Measurements from ENCODE around the gene DCAF10.

Gene DCAF10

GRCh38 chr9:37839496-37840461 lies 39.2 kb downstream of the DCAF10 start:
- no peaks in the 10 kb centered on the region for H3K27me3 Mint-ChIP-seq (ENCODE audit: low read depth)
- no peak overlapping the region for H3K27ac Mint-ChIP-seq
- H3K9me3 Mint-ChIP-seq, result no peaks in the 10 kb centered on the region
- TF ChIP-seq, protein P1, sequence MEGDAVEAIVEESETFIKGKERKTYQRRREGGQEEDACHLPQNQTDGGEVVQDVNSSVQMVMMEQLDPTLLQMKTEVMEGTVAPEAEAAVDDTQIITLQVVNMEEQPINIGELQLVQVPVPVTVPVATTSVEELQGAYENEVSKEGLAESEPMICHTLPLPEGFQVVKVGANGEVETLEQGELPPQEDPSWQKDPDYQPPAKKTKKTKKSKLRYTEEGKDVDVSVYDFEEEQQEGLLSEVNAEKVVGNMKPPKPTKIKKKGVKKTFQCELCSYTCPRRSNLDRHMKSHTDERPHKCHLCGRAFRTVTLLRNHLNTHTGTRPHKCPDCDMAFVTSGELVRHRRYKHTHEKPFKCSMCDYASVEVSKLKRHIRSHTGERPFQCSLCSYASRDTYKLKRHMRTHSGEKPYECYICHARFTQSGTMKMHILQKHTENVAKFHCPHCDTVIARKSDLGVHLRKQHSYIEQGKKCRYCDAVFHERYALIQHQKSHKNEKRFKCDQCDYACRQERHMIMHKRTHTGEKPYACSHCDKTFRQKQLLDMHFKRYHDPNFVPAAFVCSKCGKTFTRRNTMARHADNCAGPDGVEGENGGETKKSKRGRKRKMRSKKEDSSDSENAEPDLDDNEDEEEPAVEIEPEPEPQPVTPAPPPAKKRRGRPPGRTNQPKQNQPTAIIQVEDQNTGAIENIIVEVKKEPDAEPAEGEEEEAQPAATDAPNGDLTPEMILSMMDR (IDR thresholded peaks at IDR 0.05; ENCODE audit: unreplicated experiment in 3 of 3), result no peak
- H3K4me3 Mint-ChIP-seq, result no peak overlapping the region
- H3K36me3 Mint-ChIP-seq (ENCODE audit: low read depth), result peaks cover 19% of the 10 kb centered on the region
- H3K4me1 Mint-ChIP-seq, result no peaks in the 10 kb centered on the region

- TF ChIP-seq, protein P1 (IDR thresholded peaks at IDR 0.05; ENCODE audit: unreplicated experiment in 3 of 3), result no peak
- no peaks in the 10 kb centered on the region for H3K4me1 Mint-ChIP-seq
- H3K27ac Mint-ChIP-seq, result no peak overlapping the region
- H3K4me3 Mint-ChIP-seq, result no peak overlapping the region
- no peaks in the 10 kb centered on the region for H3K27me3 Mint-ChIP-seq (ENCODE audit: low read depth)
- peaks cover 24% of the 10 kb centered on the region for H3K36me3 Mint-ChIP-seq (ENCODE audit: low read depth)
- H3K9me3 Mint-ChIP-seq, result no peaks in the 10 kb centered on the region
These were observed 40.1 kb downstream of the DCAF10 start for GRCh38 chr9:37840560-37841194.

- H3K27me3 Mint-ChIP-seq (ENCODE audit: low read depth), result no peaks in the 10 kb centered on the region
These were observed 51.6 kb downstream of the DCAF10 start for GRCh38 chr9:37852222-37852621.

DNA sequence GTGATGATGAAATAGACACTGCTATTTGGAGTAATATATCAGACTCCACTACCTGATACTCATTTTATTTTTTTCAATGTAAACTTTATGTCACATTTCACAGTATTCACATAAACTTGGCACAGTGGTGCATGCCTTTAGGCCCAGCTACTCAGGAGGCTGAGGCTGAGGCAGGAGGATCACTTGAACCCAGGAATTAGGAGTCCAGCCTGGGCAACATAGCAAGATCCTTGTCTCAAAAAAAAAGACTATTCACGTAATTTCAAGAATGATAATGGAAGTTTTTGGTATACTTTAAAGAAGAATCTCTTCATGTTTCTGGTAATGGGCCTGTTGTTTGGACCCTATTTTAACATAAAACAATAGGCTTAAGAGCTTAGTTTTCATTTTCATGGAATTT lies 56.0 kb downstream of the DCAF10 start:
- H3K27me3 Mint-ChIP-seq (ENCODE audit: low read depth), result no peaks in the 10 kb centered on the region
- no peaks in the 10 kb centered on the region for H3K4me1 Mint-ChIP-seq
- H3K9me3 Mint-ChIP-seq, result no peaks in the 10 kb centered on the region
- H3K4me3 Mint-ChIP-seq, result no peak overlapping the region
- H3K27ac Mint-ChIP-seq, result no peak overlapping the region
- TF ChIP-seq, protein P1 (IDR thresholded peaks at IDR 0.05; ENCODE audit: unreplicated experiment in 3 of 3), result no peak
- H3K36me3 Mint-ChIP-seq (ENCODE audit: low read depth), result peaks cover 45% of the 10 kb centered on the region

More at GRCh38 chr9:37852222-37852621, 51.6 kb downstream of the DCAF10 start:
- Mint-ChIP-seq H3K36me3 (ENCODE audit: low read depth) (peaks cover 37% of the 10 kb centered on the region), H3K27ac (no peak overlapping the region), H3K9me3 (no peaks in the 10 kb centered on the region), H3K4me3 (no peak overlapping the region), H3K4me1 (no peaks in the 10 kb centered on the region)
- TF ChIP-seq, protein P1 (IDR thresholded peaks at IDR 0.05; ENCODE audit: unreplicated experiment in 3 of 3), result no peak

- peaks cover 50% of the 10 kb centered on the region for H3K36me3 Mint-ChIP-seq (ENCODE audit: low read depth)
- no peak overlapping the region for H3K4me3 Mint-ChIP-seq
- H3K4me1 Mint-ChIP-seq, result no peaks in the 10 kb centered on the region
- no peak overlapping the region for H3K27ac Mint-ChIP-seq
- no peaks in the 10 kb centered on the region for H3K27me3 Mint-ChIP-seq (ENCODE audit: low read depth)
- TF ChIP-seq, protein P1 (IDR thresholded peaks at IDR 0.05; ENCODE audit: unreplicated experiment in 3 of 3), result no peak
- no peaks in the 10 kb centered on the region for H3K9me3 Mint-ChIP-seq
These were observed 58.4 kb downstream of the DCAF10 start for GRCh38 chr9:37859043-37859442.
